Caco-2 (cell line): ENCODE results near the gene CACNA1C. TPM values are rescaled to one million over a fixed set of nuclear protein-coding genes. Genes with fewer than 3 reads are reported as not detected.

Experiments
- BruUV-seq: library from RNA; stranded (reverse); fragments of 400-500 nt; replicated peaks from 2 replicates; lab custom pipeline; 2021; lab: Mats Ljungman, UMichigan
- CTCF ChIA-PET: fragments of 300-600 bp; sonication (Branson Sonifier 250); formaldehyde crosslinking; loops from one replicate; lab custom pipeline; 2022; ENCODE audit warnings: antibody characterized with exemption; lab: Charles Lee
- POLR2A ChIA-PET: fragments of 300-600 bp; sonication (Branson Sonifier 250); formaldehyde crosslinking; loops from one replicate; lab custom pipeline; 2022; ENCODE audit warnings: antibody characterized with exemption; lab: Charles Lee
- DNase-seq, 2 experiments: peaks; one replicate each; pipeline versions ENCODE4 v3.0.0 to v3.0.0-alpha.2; 2020 to 2022
- H3K27me3 ChIP-seq: replicated peaks from 2 replicates; pipeline ENCODE4 v1.6.0; 2011; ENCODE audit warnings: low read length; ENCODE audit not compliant: control insufficient read depth, insufficient read depth
- H3K36me3 ChIP-seq: 2 replicates; pipeline ENCODE4 v1.5.1; 2011; ENCODE audit warnings: low read length; ENCODE audit not compliant: control insufficient read depth, insufficient read depth
- H3K4me1 ChIP-seq: fragments of 250-450 bp; sonication (Bioruptor Pico); 2 replicates; pipeline ENCODE4 v1.5.1; 2020; ENCODE audit warnings: mild to moderate bottlenecking
- H3K4me3 ChIP-seq: 2 replicates; pipeline ENCODE4 v1.5.1; 2011; ENCODE audit warnings: low read depth, mild to moderate bottlenecking, control low read depth, low read length
- H3K9me3 ChIP-seq: fragments of 250-450 bp; sonication (Bioruptor Pico); 2 replicates; pipeline ENCODE4 v1.5.1; 2020; ENCODE audit warnings: mild to moderate bottlenecking, moderate library complexity
- H3K27ac Mint-ChIP-seq: one replicate; pipeline ENCODE4 v1.8.0; 2022; ENCODE audit warnings: mixed read lengths; ENCODE audit not compliant: unreplicated experiment
- H3K27me3 Mint-ChIP-seq: one replicate; pipeline ENCODE4 v1.8.0; 2022; ENCODE audit warnings: mixed read lengths; ENCODE audit not compliant: insufficient read depth, unreplicated experiment
- H3K36me3 Mint-ChIP-seq: one replicate; pipeline ENCODE4 v1.8.0; 2022; ENCODE audit warnings: mild to moderate bottlenecking, mixed read lengths; ENCODE audit not compliant: insufficient read depth, unreplicated experiment
- H3K4me1 Mint-ChIP-seq: one replicate; pipeline ENCODE4 v1.8.0; 2022; ENCODE audit warnings: low read depth, mixed read lengths; ENCODE audit not compliant: unreplicated experiment
- H3K4me3 Mint-ChIP-seq: one replicate; pipeline ENCODE4 v1.8.0; 2022; ENCODE audit warnings: mild to moderate bottlenecking, moderate library complexity, mixed read lengths; ENCODE audit not compliant: unreplicated experiment
- H3K9me3 Mint-ChIP-seq: one replicate; pipeline ENCODE4 v1.8.0; 2022; ENCODE audit warnings: mixed read lengths; ENCODE audit not compliant: unreplicated experiment
- CTCF ChIP-seq, 2 experiments: fragments of 200-600 bp in 1 of 2; IDR thresholded peaks; 1 replicate in 1 of 2; 2 replicates in 1 of 2; pipeline versions ENCODE4 v1.5.1 to v1.8.0; 2011 to 2022; ENCODE audit warnings: antibody characterized with exemption in 1 of 2, control low read depth in 1 of 2, inconsistent platforms in 1 of 2, low read depth in 1 of 2, low read length in 1 of 2, mild to moderate bottlenecking in 1 of 2, moderate library complexity in 1 of 2; ENCODE audit not compliant: insufficient read depth in 1 of 2, severe bottlenecking in 1 of 2, unreplicated experiment in 1 of 2
- intact Hi-C: fragments of 100-400 bp; cut with micrococcal nuclease; formaldehyde crosslinking; loops from one replicate; pipeline ENCODE4 v1.10.0; 2022; ENCODE audit not compliant: unreplicated experiment
- total RNA-seq: library from RNA; stranded (reverse); gene quantifications from 2 replicates; pipeline ENCODE4 v1.2.3, GENCODE V29; 2022

CACNA1C gene
- total RNA-seq, 1 experiment from 2014 or later: not detected

GRCh38 chr12:2453076-2453760 is 400.4 kb downstream of the CACNA1C start:
- Histone ChIP-seq H3K4me1 (no peaks in the 10 kb centered on the region), H3K4me3 (no peak overlapping the region), H3K27me3 (no peaks in the 10 kb centered on the region; the same call in 1 of the 2 replicates), H3K9me3 (no peaks in the 10 kb centered on the region), H3K36me3 (no peaks in the 10 kb centered on the region)
- no peak for DNase-seq
- intact Hi-C loops: no loop called here
- Mint-ChIP-seq H3K4me1 (no peaks in the 10 kb centered on the region), H3K9me3 (no peaks in the 10 kb centered on the region), H3K27me3 (peaks cover 21% of the 10 kb centered on the region), H3K36me3 (no peaks in the 10 kb centered on the region), H3K4me3 (no peak overlapping the region), H3K27ac (no peak overlapping the region)
- CTCF ChIA-PET: no interaction called here
- BruUV-seq: no TSS peak
- no peak for TF ChIP-seq CTCF (IDR thresholded peaks at IDR 0.05; ENCODE audit: insufficient read depth in 1 of 2, low read depth in 1 of 2, low read length in 1 of 2, severe bottlenecking in 1 of 2, unreplicated experiment in 1 of 2)
- POLR2A ChIA-PET: no interaction called here

GRCh38 chr12:2453761-2454090 is 400.9 kb downstream of the CACNA1C start:
- CTCF ChIA-PET: no interaction called here
- Histone ChIP-seq H3K4me1 (no peaks in the 10 kb centered on the region), H3K4me3 (no peak overlapping the region), H3K27me3 (no peaks in the 10 kb centered on the region; the same call in 1 of the 2 replicates), H3K9me3 (no peaks in the 10 kb centered on the region), H3K36me3 (no peaks in the 10 kb centered on the region)
- BruUV-seq: no TSS peak
- TF ChIP-seq CTCF (IDR thresholded peaks at IDR 0.05; ENCODE audit: insufficient read depth in 1 of 2, low read depth in 1 of 2, low read length in 1 of 2, severe bottlenecking in 1 of 2, unreplicated experiment in 1 of 2): no peak
- intact Hi-C loops: no loop called here
- POLR2A ChIA-PET: no interaction called here
- no peaks in the 10 kb centered on the region for H3K36me3 Mint-ChIP-seq
- peaks cover 15% of the 10 kb centered on the region for H3K27me3 Mint-ChIP-seq
- no peak overlapping the region for H3K27ac Mint-ChIP-seq
- H3K9me3 Mint-ChIP-seq: no peaks in the 10 kb centered on the region
- no peak for DNase-seq
- no peak overlapping the region for H3K4me3 Mint-ChIP-seq
- no peaks in the 10 kb centered on the region for H3K4me1 Mint-ChIP-seq

GRCh38 chr12:2454601-2455177 is 401.9 kb downstream of the CACNA1C start:
- Histone ChIP-seq H3K4me1 (no peaks in the 10 kb centered on the region), H3K9me3 (no peaks in the 10 kb centered on the region), H3K27me3 (no peaks in the 10 kb centered on the region; the same call in 1 of the 2 replicates), H3K4me3 (no peak overlapping the region), H3K36me3 (no peaks in the 10 kb centered on the region)
- CTCF ChIA-PET: no interaction called here
- POLR2A ChIA-PET: no interaction called here
- no peak overlapping the region for H3K27ac Mint-ChIP-seq
- no peak overlapping the region for H3K4me3 Mint-ChIP-seq
- no peaks in the 10 kb centered on the region for H3K36me3 Mint-ChIP-seq
- TF ChIP-seq CTCF (IDR thresholded peaks at IDR 0.05; ENCODE audit: insufficient read depth in 1 of 2, low read depth in 1 of 2, low read length in 1 of 2, severe bottlenecking in 1 of 2, unreplicated experiment in 1 of 2): no peak
- H3K4me1 Mint-ChIP-seq: no peaks in the 10 kb centered on the region
- DNase-seq: no peak
- BruUV-seq: no TSS peak
- H3K9me3 Mint-ChIP-seq: no peaks in the 10 kb centered on the region
- peaks cover 12% of the 10 kb centered on the region for H3K27me3 Mint-ChIP-seq
- intact Hi-C loops: no loop called here
